ENCODE results near the gene NR2F1.
"Not testable (repeated sequence)": the region's sequence is repeated elsewhere in the genome, so short reads cannot be mapped to it uniquely, and the experiment has no call there.

NR2F1 gene

GRCh38 chr5:93582677-93583438 is at the start of gene NR2F1:
Gene NR2F1 (plus strand): TSS chr5:93583222. CDS start chr5:93585024, 1,802 bp downstream.
- DNase-seq (ENCODE audit: low spot score in 2 of 2) (peak in 1 of 2 donors; percentile 57), ATAC-seq (peak; percentile 27)
- Mint-ChIP-seq H3K4me3 (no peak within 1 kb of the TSS), H3K36me3 (peaks cover 7% of the 10 kb centered on the region), H3K27ac (no peak within 1 kb of the TSS), H3K4me1 (peaks cover 31% of the 10 kb centered on the region), H3K9me3 (no peaks in the 10 kb centered on the region)

GRCh38 chr5:93545872-93546271 is 37.1 kb upstream of the NR2F1 start:
- DNase-seq (ENCODE audit: low spot score in 2 of 2) (no peak), ATAC-seq (no peak)

GRCh38 chr5:93549594-93549993 is 33.4 kb upstream of the NR2F1 start:
- H3K9me3 Mint-ChIP-seq; H3K4me3 Mint-ChIP-seq; H3K36me3 Mint-ChIP-seq; ATAC-seq; H3K27ac Mint-ChIP-seq; DNase-seq (ENCODE audit: low spot score in 2 of 2); H3K4me1 Mint-ChIP-seq: not testable (repeated sequence)

More at GRCh38 chr5:93545872-93546271, 37.1 kb upstream of the NR2F1 start:
- no peaks in the 10 kb centered on the region for H3K9me3 Mint-ChIP-seq
- H3K4me3 Mint-ChIP-seq = no peak overlapping the region
- H3K36me3 Mint-ChIP-seq = no peaks in the 10 kb centered on the region
- no peaks in the 10 kb centered on the region for H3K4me1 Mint-ChIP-seq
- H3K27ac Mint-ChIP-seq = no peak overlapping the region

GRCh38 chr5:93557021-93557604 is 25.9 kb upstream of the NR2F1 start:
- ATAC-seq = no peak
- no peak for DNase-seq (ENCODE audit: low spot score in 2 of 2)
- Mint-ChIP-seq H3K4me3 (no peak overlapping the region), H3K36me3 (no peaks in the 10 kb centered on the region), H3K4me1 (no peaks in the 10 kb centered on the region), H3K27ac (no peak overlapping the region), H3K9me3 (no peaks in the 10 kb centered on the region)

GRCh38 chr5:93566091-93566490 is 16.9 kb upstream of the NR2F1 start:
- H3K9me3 Mint-ChIP-seq = no peaks in the 10 kb centered on the region
- H3K4me1 Mint-ChIP-seq = peaks cover 6% of the 10 kb centered on the region
- H3K4me3 Mint-ChIP-seq = no peak overlapping the region
- ATAC-seq (no peak), DNase-seq (ENCODE audit: low spot score in 2 of 2) (no peak)
- no peaks in the 10 kb centered on the region for H3K36me3 Mint-ChIP-seq
- no peak overlapping the region for H3K27ac Mint-ChIP-seq

GRCh38 chr5:93567424-93567823 is 15.6 kb upstream of the NR2F1 start:
- DNase-seq (ENCODE audit: low spot score in 2 of 2) = no peak
- H3K36me3 Mint-ChIP-seq = peaks cover 1% of the 10 kb centered on the region
- H3K4me3 Mint-ChIP-seq = no peak overlapping the region
- H3K4me1 Mint-ChIP-seq = peaks cover 7% of the 10 kb centered on the region
- H3K27ac Mint-ChIP-seq = no peak overlapping the region
- no peaks in the 10 kb centered on the region for H3K9me3 Mint-ChIP-seq
- ATAC-seq = no peak

GRCh38 chr5:93569300-93570160 is 13.5 kb upstream of the NR2F1 start:
- H3K36me3 Mint-ChIP-seq = peaks cover 11% of the 10 kb centered on the region
- H3K4me3 Mint-ChIP-seq = peak overlapping the region; percentile 27
- no peak overlapping the region for H3K27ac Mint-ChIP-seq
- no peak for ATAC-seq
- peaks cover 21% of the 10 kb centered on the region for H3K4me1 Mint-ChIP-seq
- no peaks in the 10 kb centered on the region for H3K9me3 Mint-ChIP-seq
- no peak for DNase-seq (ENCODE audit: low spot score in 2 of 2)

- ATAC-seq = peak; percentile 51
- Mint-ChIP-seq H3K4me1 (peaks cover 21% of the 10 kb centered on the region), H3K36me3 (peaks cover 11% of the 10 kb centered on the region), H3K9me3 (no peaks in the 10 kb centered on the region), H3K27ac (no peak overlapping the region), H3K4me3 (peak overlapping the region; percentile 27)
- DNase-seq (ENCODE audit: low spot score in 2 of 2) = no peak
These were observed 12.5 kb upstream of the NR2F1 start for GRCh38 chr5:93570294-93571113.

GRCh38 chr5:93571114-93571949 is 11.7 kb upstream of the NR2F1 start:
- Mint-ChIP-seq H3K9me3 (no peaks in the 10 kb centered on the region), H3K36me3 (peaks cover 11% of the 10 kb centered on the region), H3K4me1 (peaks cover 21% of the 10 kb centered on the region), H3K4me3 (peak overlapping the region; percentile 27), H3K27ac (no peak overlapping the region)
- ATAC-seq (no peak), DNase-seq (ENCODE audit: low spot score in 2 of 2) (no peak)

- ATAC-seq = peak; percentile 27
- no peak for DNase-seq (ENCODE audit: low spot score in 2 of 2)
- H3K4me3 Mint-ChIP-seq = no peak overlapping the region
These were observed 10.9 kb upstream of the NR2F1 start for GRCh38 chr5:93572101-93572607.

GRCh38 chr5:93572608-93573353 is 10.2 kb upstream of the NR2F1 start:
- DNase-seq (ENCODE audit: low spot score in 2 of 2) (no peak), ATAC-seq (no peak)
- Mint-ChIP-seq H3K36me3 (peaks cover 11% of the 10 kb centered on the region), H3K27ac (no peak overlapping the region), H3K4me3 (no peak overlapping the region), H3K4me1 (peaks cover 21% of the 10 kb centered on the region), H3K9me3 (no peaks in the 10 kb centered on the region)

More at GRCh38 chr5:93572101-93572607, 10.9 kb upstream of the NR2F1 start:
- H3K4me1 Mint-ChIP-seq = peaks cover 21% of the 10 kb centered on the region
- H3K9me3 Mint-ChIP-seq = no peaks in the 10 kb centered on the region
- peaks cover 11% of the 10 kb centered on the region for H3K36me3 Mint-ChIP-seq
- no peak overlapping the region for H3K27ac Mint-ChIP-seq

GRCh38 chr5:93573354-93574351 is 9.4 kb upstream of the NR2F1 start:
- Mint-ChIP-seq H3K27ac (no peak overlapping the region), H3K36me3 (peaks cover 11% of the 10 kb centered on the region), H3K9me3 (no peaks in the 10 kb centered on the region), H3K4me3 (no peak overlapping the region), H3K4me1 (peaks cover 28% of the 10 kb centered on the region)
- DNase-seq (ENCODE audit: low spot score in 2 of 2) (no peak), ATAC-seq (no peak)
